ENCODE data around the gene PIGN. TPM values are rescaled to one million over a fixed set of nuclear protein-coding genes. Genes with fewer than 3 reads are reported as not detected.

PIGN gene
- total RNA-seq, 1 donor from 2014 or later, result 35.4 TPM

GRCh38 chr18:62098960-62099359 is 87.9 kb downstream of the PIGN start:
- no peak overlapping the region for H3K27ac Mint-ChIP-seq
- no peak for TF ChIP-seq CTCF (IDR thresholded peaks at IDR 0.05; ENCODE audit: unreplicated experiment)
- H3K36me3 Mint-ChIP-seq, result peaks cover 40% of the 10 kb centered on the region
- no peak overlapping the region for H3K4me3 Mint-ChIP-seq
- H3K4me1 Mint-ChIP-seq, result peaks cover 3% of the 10 kb centered on the region
- H3K9me3 Mint-ChIP-seq, result peaks cover 21% of the 10 kb centered on the region
- no peaks in the 10 kb centered on the region for H3K27me3 Mint-ChIP-seq (ENCODE audit: low read depth)
- DNase-seq (ENCODE audit: low spot score in 2 of 2, unreplicated experiment in 2 of 2), result no peak

GRCh38 chr18:62097698-62098097 is 89.2 kb downstream of the PIGN start:
- peaks cover 9% of the 10 kb centered on the region for H3K4me1 Mint-ChIP-seq
- no peak for DNase-seq (ENCODE audit: low spot score in 2 of 2, unreplicated experiment in 2 of 2)
- H3K4me3 Mint-ChIP-seq, result no peak overlapping the region
- H3K27me3 Mint-ChIP-seq (ENCODE audit: low read depth), result no peaks in the 10 kb centered on the region
- H3K36me3 Mint-ChIP-seq, result peaks cover 40% of the 10 kb centered on the region
- peaks cover 21% of the 10 kb centered on the region for H3K9me3 Mint-ChIP-seq
- no peak overlapping the region for H3K27ac Mint-ChIP-seq
- no peak for TF ChIP-seq CTCF (IDR thresholded peaks at IDR 0.05; ENCODE audit: unreplicated experiment)

GRCh38 chr18:62091487-62092120 is 95.3 kb downstream of the PIGN start:
- Mint-ChIP-seq H3K9me3 (no peaks in the 10 kb centered on the region), H3K27ac (peak overlapping the region; percentile 22), H3K4me1 (peaks cover 22% of the 10 kb centered on the region), H3K27me3 (ENCODE audit: low read depth) (no peaks in the 10 kb centered on the region), H3K36me3 (peaks cover 12% of the 10 kb centered on the region), H3K4me3 (no peak overlapping the region)
- no peak for DNase-seq (ENCODE audit: low spot score in 2 of 2, unreplicated experiment in 2 of 2)
- no peak for TF ChIP-seq CTCF (IDR thresholded peaks at IDR 0.05; ENCODE audit: unreplicated experiment)

GRCh38 chr18:62089174-62089573 is 97.7 kb downstream of the PIGN start:
- Mint-ChIP-seq H3K27ac (no peak overlapping the region), H3K4me1 (peaks cover 26% of the 10 kb centered on the region), H3K36me3 (peaks cover 9% of the 10 kb centered on the region), H3K4me3 (no peak overlapping the region), H3K9me3 (no peaks in the 10 kb centered on the region), H3K27me3 (ENCODE audit: low read depth) (no peaks in the 10 kb centered on the region)
- DNase-seq (ENCODE audit: low spot score in 2 of 2, unreplicated experiment in 2 of 2), result no peak
- no peak for TF ChIP-seq CTCF (IDR thresholded peaks at IDR 0.05; ENCODE audit: unreplicated experiment)

GRCh38 chr18:62088156-62088555 is 98.7 kb downstream of the PIGN start:
- H3K27ac Mint-ChIP-seq, result no peak overlapping the region
- no peak for TF ChIP-seq CTCF (IDR thresholded peaks at IDR 0.05; ENCODE audit: unreplicated experiment)
- no peaks in the 10 kb centered on the region for H3K9me3 Mint-ChIP-seq

GRCh38 chr18:62085756-62086155 is 101.1 kb downstream of the PIGN start:
- no peak for TF ChIP-seq CTCF (IDR thresholded peaks at IDR 0.05; ENCODE audit: unreplicated experiment)
- DNase-seq (ENCODE audit: low spot score in 2 of 2, unreplicated experiment in 2 of 2), result no peak
- H3K36me3 Mint-ChIP-seq, result peaks cover 9% of the 10 kb centered on the region
- H3K4me3 Mint-ChIP-seq, result no peak overlapping the region
- H3K27ac Mint-ChIP-seq, result no peak overlapping the region
- no peaks in the 10 kb centered on the region for H3K27me3 Mint-ChIP-seq (ENCODE audit: low read depth)
- H3K4me1 Mint-ChIP-seq, result peaks cover 26% of the 10 kb centered on the region
- H3K9me3 Mint-ChIP-seq, result no peaks in the 10 kb centered on the region

More at GRCh38 chr18:62088156-62088555, 98.7 kb downstream of the PIGN start:
- DNase-seq (ENCODE audit: low spot score in 2 of 2, unreplicated experiment in 2 of 2), result no peak
- Mint-ChIP-seq H3K27me3 (ENCODE audit: low read depth) (no peaks in the 10 kb centered on the region), H3K36me3 (peaks cover 9% of the 10 kb centered on the region), H3K4me1 (peaks cover 24% of the 10 kb centered on the region), H3K4me3 (no peak overlapping the region)
